Thyroid gland (tissue), 4 donors: ENCODE results near the gene IGSF5.

ENCODE experiments used
- CTCF ChIP-seq, 6 experiments: fragments of 200-600 bp in 3 of 6; fragments of 450-650 bp in 3 of 6; sonication (generic) in 3 of 6; IDR thresholded peaks; one replicate each; pipeline ENCODE4 v1.5.1; 2016 to 2019; ENCODE audit warnings: antibody characterized with exemption in 6 of 6, mild to moderate bottlenecking in 2 of 6, inconsistent platforms in 1 of 6, moderate library complexity in 1 of 6
- POLR2A ChIP-seq, 2 donors: fragments of 450-650 bp; IDR thresholded peaks; one replicate each; pipeline ENCODE4 v1.6.1; 2017; ENCODE audit warnings: antibody characterized with exemption in 2 of 2, mild to moderate bottlenecking in 2 of 2, moderate library complexity in 1 of 2

- no peak for TF ChIP-seq CTCF (IDR thresholded peaks at IDR 0.05)
- no peak for TF ChIP-seq POLR2A (IDR thresholded peaks at IDR 0.05)
These were observed 77.1 kb downstream of the IGSF5 start for GRCh38 chr21:39822042-39822441.
